ENCODE measurements around the gene PRKRA. TPM values are rescaled to one million over a fixed set of nuclear protein-coding genes. Genes with fewer than 3 reads are reported as not detected.
A peak's percentile ranks its signal among the peaks of the same experiment; 100 is the strongest.

The PRKRA gene
- total and polyA plus RNA-seq, 2 experiments from 2014 or later: 44.0 to 67.1 TPM

GRCh38 chr2:178452870-178453269 is 1.9 kb upstream of the PRKRA start (continued):
- TF ChIP-seq ZNF114 (CRISPR knock-in tag; IDR thresholded peaks at IDR 0.05): no peak
- no peak for TF ChIP-seq CTCF (conservative IDR thresholded peaks at IDR 0.05; ENCODE audit: low read depth in 2 of 2)
- no peak for TF ChIP-seq EZH2phosphoT487 (IDR thresholded peaks at IDR 0.05; ENCODE audit: unreplicated experiment)
- no peak for TF ChIP-seq JUNB (IDR thresholded peaks at IDR 0.05; ENCODE audit: unreplicated experiment)
- TF ChIP-seq ETS1 (IDR thresholded peaks at IDR 0.05): no peak
- no peak for TF ChIP-seq REST (IDR thresholded peaks at IDR 0.05; ENCODE audit: unreplicated experiment)
- no peak for TF ChIP-seq CREB1 (CRISPR knock-in tag; IDR thresholded peaks at IDR 0.05; ENCODE audit: low read depth)
- TF ChIP-seq STAT1 (IDR thresholded peaks at IDR 0.05; ENCODE audit: unreplicated experiment): no peak
- no peak for TF ChIP-seq EZH2 (IDR thresholded peaks at IDR 0.05; ENCODE audit: low read depth, unreplicated experiment)
- no peak for TF ChIP-seq NANOG (IDR thresholded peaks at IDR 0.05; ENCODE audit: borderline replicate concordance)
- no peak for TF ChIP-seq ZNF331 (CRISPR knock-in tag; IDR thresholded peaks at IDR 0.05; ENCODE audit: low read depth)

GRCh38 chr2:178452334-178452733 is 1.4 kb upstream of the PRKRA start:
- Histone ChIP-seq H3K4me1 (ENCODE audit: insufficient read depth) (peaks cover 9% of the 10 kb centered on the region), H3K27me3 (ENCODE audit: insufficient read depth) (no peaks in the 10 kb centered on the region), H3K9me2 (ENCODE audit: insufficient read depth) (peaks cover 6% of the 10 kb centered on the region; the same call in 1 of the 2 replicates), H3K4me2 (no peak overlapping the region), H4K20me1 (replicated peaks; ENCODE audit: insufficient read depth) (peaks cover 7% of the 10 kb centered on the region), H2AFZ (peak overlapping the region; percentile 94; the same call in 1 of the 2 replicates), H3K4me3 (0 out of 2 replicates have a peak overlapping the region, but pooled peaks have one; percentile 80), H3K27ac (ENCODE audit: low read depth) (peak overlapping the region; percentile 99; the same call in 1 of the 2 replicates), H3F3A (replicated peaks; ENCODE audit: low read depth) (0 out of 2 replicates have a peak, but pooled peaks cover 4% of the 10 kb centered on the region), H3K79me2 (replicated peaks; ENCODE audit: insufficient read depth) (peaks cover 29% of the 10 kb centered on the region), H3K36me3 (ENCODE audit: insufficient read depth) (peaks cover 6% of the 10 kb centered on the region; the same call in 1 of the 2 replicates)
- peaks cover 18% of the 10 kb centered on the region for H3K4me1 Mint-ChIP-seq
- peaks cover 7% of the 10 kb centered on the region for H3K27me3 Mint-ChIP-seq (ENCODE audit: insufficient read depth, low read depth, poor library complexity)
- DNase-seq (ENCODE audit: low spot score) (no peak), ATAC-seq (no peak)
- no peaks in the 10 kb centered on the region for H3K9me3 Mint-ChIP-seq
- peak overlapping the region; percentile 5; the same call in 1 of the 3 replicates for H3K4me3 Mint-ChIP-seq
- H3K27ac Mint-ChIP-seq: no peak overlapping the region
- peaks cover 15% of the 10 kb centered on the region for H3K36me3 Mint-ChIP-seq (ENCODE audit: low read depth)
- no peak for TF ChIP-seq EZH2 (IDR thresholded peaks at IDR 0.05; ENCODE audit: low read depth, unreplicated experiment)
- no peak for TF ChIP-seq JUNB (IDR thresholded peaks at IDR 0.05; ENCODE audit: unreplicated experiment)
- TF ChIP-seq STAT1 (IDR thresholded peaks at IDR 0.05; ENCODE audit: unreplicated experiment): no peak
- TF ChIP-seq ZNF331 (CRISPR knock-in tag; IDR thresholded peaks at IDR 0.05; ENCODE audit: low read depth): no peak
- TF ChIP-seq POLR2AphosphoS5 (IDR thresholded peaks at IDR 0.05; ENCODE audit: low read depth): no peak
- no peak for TF ChIP-seq ZNF462 (CRISPR knock-in tag; IDR thresholded peaks at IDR 0.05)

All from GM23338 (cell line).